Sigmoid colon (tissue), 4 donors: ENCODE data around the gene RGS19.

ENCODE experiments used
- CTCF ChIP-seq, 4 experiments: fragments of 450-650 bp in 3 of 4; fragments of 200-600 bp in 1 of 4; IDR thresholded peaks; one replicate each; pipeline ENCODE4 v1.5.1; 2016 to 2019; ENCODE audit warnings: antibody characterized with exemption in 4 of 4, mild to moderate bottlenecking in 3 of 4, moderate library complexity in 2 of 4
- EP300 ChIP-seq, 4 donors: sonication (generic); formaldehyde crosslinking; IDR thresholded peaks; one replicate each; pipeline ENCODE4 v1.6.1; 2017; ENCODE audit warnings: antibody characterized with exemption in 4 of 4
- POLR2A ChIP-seq, 2 donors: fragments of 450-650 bp; IDR thresholded peaks; one replicate each; pipeline ENCODE4 v1.6.1; 2016; ENCODE audit warnings: antibody characterized with exemption in 2 of 2, mild to moderate bottlenecking in 2 of 2, moderate library complexity in 2 of 2
- POLR2AphosphoS5 ChIP-seq, 4 donors: sonication (generic); formaldehyde crosslinking; IDR thresholded peaks; one replicate each; pipeline ENCODE4 v1.6.1; 2017; ENCODE audit warnings: antibody characterized with exemption in 4 of 4

DNA sequence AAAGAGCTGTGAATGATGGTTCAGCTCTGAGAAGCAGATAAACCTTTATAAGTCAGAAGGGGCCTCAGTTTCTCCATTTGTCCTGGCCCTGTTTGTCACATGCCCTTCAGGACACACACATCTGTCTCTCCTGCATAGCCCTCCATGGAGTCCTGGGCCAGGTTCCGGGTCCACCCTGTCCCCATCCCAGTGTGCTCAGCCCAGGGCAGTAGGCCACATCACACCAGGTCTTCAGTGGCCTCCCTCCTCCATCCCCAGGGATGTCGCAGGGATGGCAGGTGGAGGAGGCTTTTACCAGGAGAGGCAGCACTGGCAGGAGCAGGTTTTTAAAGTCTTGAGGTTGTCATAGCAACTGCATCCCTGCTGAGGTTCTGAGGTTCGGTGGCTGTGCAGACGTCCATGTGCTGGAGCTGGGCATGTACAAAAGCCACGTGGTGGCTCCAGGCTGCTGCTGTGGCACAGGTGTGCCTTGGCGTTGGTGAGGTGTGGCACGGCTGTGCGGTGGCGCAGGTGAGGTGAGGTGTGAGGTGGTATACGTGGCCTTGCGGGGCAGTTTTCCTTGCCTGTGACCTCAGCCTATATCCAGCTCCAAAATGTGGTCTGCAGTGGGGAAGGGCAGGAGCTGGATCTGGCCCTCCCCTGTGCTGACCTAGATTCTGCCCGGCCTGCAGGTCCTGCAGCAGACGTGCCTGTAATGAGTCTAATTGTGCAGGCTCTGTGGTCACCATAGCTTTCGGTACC lies 36.0 kb upstream of the RGS19 start:
- TF ChIP-seq CTCF (IDR thresholded peaks at IDR 0.05) (no peak), POLR2AphosphoS5 (IDR thresholded peaks at IDR 0.05) (no peak), POLR2A (IDR thresholded peaks at IDR 0.05) (no peak), EP300 (IDR thresholded peaks at IDR 0.05) (no peak)
